ENCODE data around the gene CADPS2.

DNA sequence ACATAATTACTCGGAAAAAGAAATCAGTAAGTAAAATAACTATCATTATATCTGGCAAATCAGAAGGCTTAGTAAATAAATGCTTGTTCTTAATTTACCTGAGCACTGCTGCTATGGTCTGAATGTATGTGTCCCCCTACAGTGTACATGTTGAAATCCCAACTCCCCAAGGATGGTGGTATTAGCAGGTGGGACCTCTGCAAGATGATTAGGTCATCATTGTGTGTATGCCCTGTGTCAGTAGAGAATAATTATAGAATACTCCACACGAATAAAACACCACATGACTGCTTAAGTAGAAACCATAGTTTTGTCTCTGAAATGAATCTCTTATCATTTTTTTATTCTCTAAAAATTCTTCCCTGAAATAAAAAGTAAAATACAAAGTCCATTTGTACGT lies 289.0 kb downstream of the CADPS2 start:
- no peak for TF ChIP-seq TAF1 (IDR thresholded peaks at IDR 0.05; ENCODE audit: borderline replicate concordance, insufficient read depth, low read length)
- TF ChIP-seq POLR2AphosphoS5 (IDR thresholded peaks at IDR 0.05; ENCODE audit: low read depth, low read length): no peak

All from PFSK-1 (cell line).